Measurements from ENCODE around the gene LEAP2.

LEAP2 gene

DNA sequence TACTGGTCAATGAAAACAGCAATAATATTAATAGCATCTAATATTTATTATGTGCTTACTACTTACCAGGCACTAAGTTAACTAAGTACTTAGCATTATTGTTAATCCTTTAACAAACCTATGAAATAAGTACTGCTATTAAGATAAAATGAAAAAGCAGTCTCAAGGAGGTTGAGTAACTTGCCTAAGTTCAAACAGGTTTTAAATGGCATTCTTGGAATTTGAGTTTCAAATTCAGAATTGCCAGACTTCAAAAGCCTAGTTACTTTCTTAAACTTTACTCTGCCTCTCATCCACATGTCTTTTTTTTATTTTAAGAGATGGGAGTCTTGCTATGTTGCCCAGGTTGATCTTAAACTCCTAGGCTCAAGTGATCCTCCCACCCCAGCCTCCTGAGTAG lies 16.0 kb downstream of the LEAP2 start:
- DNase-seq (ENCODE audit: low read depth in 2 of 2) = no peak
- no peak overlapping the region for H3K4me3 ChIP-seq (replicated peaks in 1 of 2; ENCODE audit: low read depth in 2 of 2, low read length in 2 of 2)
- TF ChIP-seq, protein P1, sequence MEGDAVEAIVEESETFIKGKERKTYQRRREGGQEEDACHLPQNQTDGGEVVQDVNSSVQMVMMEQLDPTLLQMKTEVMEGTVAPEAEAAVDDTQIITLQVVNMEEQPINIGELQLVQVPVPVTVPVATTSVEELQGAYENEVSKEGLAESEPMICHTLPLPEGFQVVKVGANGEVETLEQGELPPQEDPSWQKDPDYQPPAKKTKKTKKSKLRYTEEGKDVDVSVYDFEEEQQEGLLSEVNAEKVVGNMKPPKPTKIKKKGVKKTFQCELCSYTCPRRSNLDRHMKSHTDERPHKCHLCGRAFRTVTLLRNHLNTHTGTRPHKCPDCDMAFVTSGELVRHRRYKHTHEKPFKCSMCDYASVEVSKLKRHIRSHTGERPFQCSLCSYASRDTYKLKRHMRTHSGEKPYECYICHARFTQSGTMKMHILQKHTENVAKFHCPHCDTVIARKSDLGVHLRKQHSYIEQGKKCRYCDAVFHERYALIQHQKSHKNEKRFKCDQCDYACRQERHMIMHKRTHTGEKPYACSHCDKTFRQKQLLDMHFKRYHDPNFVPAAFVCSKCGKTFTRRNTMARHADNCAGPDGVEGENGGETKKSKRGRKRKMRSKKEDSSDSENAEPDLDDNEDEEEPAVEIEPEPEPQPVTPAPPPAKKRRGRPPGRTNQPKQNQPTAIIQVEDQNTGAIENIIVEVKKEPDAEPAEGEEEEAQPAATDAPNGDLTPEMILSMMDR (IDR thresholded peaks at IDR 0.05; ENCODE audit: low read depth, low read length) = no peak

DNA sequence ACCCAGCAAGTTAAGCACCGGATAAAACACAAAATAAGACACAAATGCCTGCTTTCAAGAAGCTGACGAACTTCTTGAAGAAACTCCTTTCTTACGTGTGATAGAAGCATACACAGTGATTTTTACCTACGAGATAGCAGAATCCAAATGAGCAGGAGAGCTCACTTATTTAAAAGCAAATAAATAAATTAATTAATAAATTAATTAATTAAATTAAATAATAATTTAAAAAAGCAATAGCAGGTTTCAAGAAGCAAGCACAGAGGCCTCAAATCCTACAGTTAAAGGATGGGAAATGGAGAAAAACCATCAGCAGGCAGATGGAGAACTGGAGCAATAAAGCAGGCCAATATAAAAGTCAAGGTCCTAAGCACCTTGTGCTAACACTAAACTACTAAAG lies 17.3 kb downstream of the LEAP2 start:
- TF ChIP-seq, protein P1 (IDR thresholded peaks at IDR 0.05; ENCODE audit: low read depth, low read length) = no peak
- no peak overlapping the region for H3K4me3 ChIP-seq (replicated peaks in 1 of 2; ENCODE audit: low read depth in 2 of 2, low read length in 2 of 2)
- no peak for DNase-seq (ENCODE audit: low read depth in 2 of 2)

DNA sequence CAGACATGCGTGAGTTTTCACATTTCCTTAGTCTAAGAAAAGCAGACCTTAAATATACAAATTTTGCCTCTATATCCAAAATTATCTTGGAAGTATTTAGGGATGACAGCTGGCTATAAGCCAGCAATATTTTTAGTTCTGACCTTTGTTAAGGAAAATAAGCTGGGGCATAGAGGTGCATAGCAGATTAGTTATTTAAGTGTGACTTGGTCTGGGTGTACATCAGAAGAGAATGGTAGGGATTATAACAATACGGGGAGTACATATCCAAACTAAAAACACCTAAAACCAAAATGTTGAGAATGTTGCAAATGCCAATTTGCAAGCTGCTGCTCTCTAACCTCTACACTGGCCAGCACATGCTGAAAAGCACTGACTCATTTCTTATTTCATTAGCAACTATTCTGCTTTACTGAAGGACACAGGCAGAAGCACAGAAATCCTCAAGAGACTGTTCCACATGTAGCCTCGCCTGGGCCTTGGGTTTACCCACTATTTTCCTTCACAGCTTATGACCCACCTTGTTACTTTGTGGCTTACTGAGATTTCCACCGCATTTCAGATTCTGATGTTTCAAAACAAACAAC lies 22.3 kb downstream of the LEAP2 start:
- no peak for DNase-seq (ENCODE audit: low read depth in 2 of 2)
- TF ChIP-seq, protein P1 (IDR thresholded peaks at IDR 0.05; ENCODE audit: low read depth, low read length) = no peak
- H3K4me3 ChIP-seq (replicated peaks in 1 of 2; ENCODE audit: low read depth in 2 of 2, low read length in 2 of 2) = no peak overlapping the region

DNA sequence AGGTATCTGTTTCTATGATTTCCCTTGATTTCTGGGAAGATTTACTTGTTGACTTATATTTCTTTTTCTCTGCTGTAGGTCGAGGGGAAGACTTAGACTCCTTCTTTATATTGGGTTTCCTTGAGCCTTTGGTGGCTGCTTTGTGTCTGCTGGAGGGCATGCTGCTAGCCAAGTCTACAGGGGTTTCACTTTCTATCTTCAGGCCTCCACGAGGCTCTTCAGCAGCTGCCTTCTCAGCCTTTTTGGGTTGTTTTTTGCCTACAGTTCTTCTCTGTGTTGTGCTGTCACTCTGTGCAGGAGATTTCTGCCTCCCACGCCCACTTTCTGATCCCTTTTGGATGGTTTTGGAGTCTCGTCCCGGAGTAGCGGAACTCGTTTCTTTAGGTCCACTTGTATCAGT lies 23.2 kb downstream of the LEAP2 start:
- DNase-seq (ENCODE audit: low read depth in 2 of 2) = no peak
- no peak overlapping the region for H3K4me3 ChIP-seq (replicated peaks in 1 of 2; ENCODE audit: low read depth in 2 of 2, low read length in 2 of 2)
- TF ChIP-seq, protein P1 (IDR thresholded peaks at IDR 0.05; ENCODE audit: low read depth, low read length) = no peak

DNA sequence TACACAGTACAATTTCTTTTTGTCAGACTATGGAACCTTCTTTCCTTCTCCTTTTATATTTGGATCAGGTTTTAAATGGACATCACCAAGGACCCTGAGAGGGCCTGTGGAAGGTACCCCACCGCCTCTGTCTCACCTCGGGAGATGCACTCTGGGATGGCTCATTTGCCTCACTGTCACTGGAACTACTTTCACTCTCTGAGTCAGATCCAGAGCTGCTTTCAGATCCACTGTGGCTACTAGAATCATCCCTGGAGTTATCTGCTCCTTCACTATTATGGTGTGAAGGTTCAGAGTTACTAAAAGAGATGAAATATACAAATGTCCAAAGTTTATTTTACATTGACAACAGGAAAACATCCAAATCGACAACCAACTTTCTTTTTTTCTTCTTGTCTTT lies 24.6 kb downstream of the LEAP2 start:
- TF ChIP-seq, protein P1 (IDR thresholded peaks at IDR 0.05; ENCODE audit: low read depth, low read length) = no peak
- no peak overlapping the region for H3K4me3 ChIP-seq (replicated peaks in 1 of 2; ENCODE audit: low read depth in 2 of 2, low read length in 2 of 2)
- DNase-seq (ENCODE audit: low read depth in 2 of 2) = no peak

DNA sequence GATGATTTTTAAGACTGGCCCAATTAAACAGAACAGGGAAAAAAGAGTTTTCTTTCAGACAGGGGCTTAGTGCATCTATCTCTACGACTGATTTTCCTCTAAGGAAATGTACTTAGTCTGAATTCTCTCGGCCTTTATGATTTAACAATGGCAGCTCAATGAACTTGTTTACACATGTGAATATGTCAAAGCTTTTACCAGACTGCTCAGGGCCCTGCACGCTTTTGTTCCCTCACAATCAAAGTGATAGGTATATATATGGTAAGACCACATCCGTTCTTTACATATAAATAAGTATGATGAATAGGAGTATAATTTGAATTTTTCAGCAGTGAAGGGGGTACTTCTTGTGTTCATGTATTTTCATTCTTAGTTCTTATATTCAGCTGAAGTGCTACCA lies 27.6 kb downstream of the LEAP2 start:
- no peak overlapping the region for H3K4me3 ChIP-seq (replicated peaks in 1 of 2; ENCODE audit: low read depth in 2 of 2, low read length in 2 of 2)
- DNase-seq (ENCODE audit: low read depth in 2 of 2) = no peak
- TF ChIP-seq, protein P1 (IDR thresholded peaks at IDR 0.05; ENCODE audit: low read depth, low read length) = no peak

DNA sequence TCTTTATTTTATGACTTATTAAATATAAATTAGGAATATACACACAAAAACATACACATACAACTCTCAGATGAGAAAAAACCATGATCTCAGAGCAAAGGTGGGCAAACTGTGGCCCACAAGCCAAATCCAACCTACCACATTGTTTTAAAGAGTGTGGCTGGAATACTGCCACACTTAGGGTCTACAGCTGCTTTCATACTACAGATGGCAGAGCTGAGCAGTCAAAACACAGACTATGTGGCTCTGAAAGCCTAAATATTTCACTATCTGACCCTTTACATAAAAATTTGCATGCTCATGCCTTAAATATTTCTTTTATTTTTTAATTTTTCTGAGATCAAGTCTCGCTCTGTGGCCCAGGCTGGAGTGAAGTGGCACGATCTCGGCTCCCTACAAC lies 28.3 kb downstream of the LEAP2 start:
- TF ChIP-seq, protein P1 (IDR thresholded peaks at IDR 0.05; ENCODE audit: low read depth, low read length) = no peak
- no peak overlapping the region for H3K4me3 ChIP-seq (replicated peaks in 1 of 2; ENCODE audit: low read depth in 2 of 2, low read length in 2 of 2)
- no peak for DNase-seq (ENCODE audit: low read depth in 2 of 2)
